PFSK-1 (cell line): ENCODE results near the gene TMC7.

Source experiments
- FOXP2 ChIP-seq: optimal IDR thresholded peaks from 2 replicates; pipeline ENCODE3; 2011; ENCODE audit warnings: borderline replicate concordance, control low read depth, inconsistent platforms; ENCODE audit not compliant: insufficient read depth; ENCODE audit errors: extremely low read length, extremely low read depth
- POLR2AphosphoS5 ChIP-seq: IDR thresholded peaks from 2 replicates; pipeline ENCODE4 v1.6.1; 2012; ENCODE audit warnings: low read depth, mild to moderate bottlenecking, control low read depth, low read length, moderate library complexity
- SIN3A ChIP-seq: IDR thresholded peaks from 2 replicates; pipeline ENCODE4 v1.6.1; 2012; ENCODE audit warnings: mild to moderate bottlenecking, low read length, moderate library complexity, borderline replicate concordance; ENCODE audit not compliant: insufficient read depth
- TAF1 ChIP-seq: IDR thresholded peaks from 2 replicates; pipeline ENCODE4 v1.6.1; 2012; ENCODE audit warnings: low read length, control low read depth, borderline replicate concordance; ENCODE audit not compliant: insufficient read depth
- TF ChIP-seq, protein P1 (sequence below), 2 experiments: IDR thresholded peaks; 2 replicates each; pipeline versions ENCODE4 v1.6.1 to v1.8.0; 2011 to 2012; ENCODE audit warnings: low read depth in 2 of 2, low read length in 2 of 2, control low read depth in 1 of 2, inconsistent platforms in 1 of 2, mild to moderate bottlenecking in 1 of 2, moderate library complexity in 1 of 2; ENCODE audit not compliant: insufficient read depth in 1 of 2

TMC7 gene

DNA sequence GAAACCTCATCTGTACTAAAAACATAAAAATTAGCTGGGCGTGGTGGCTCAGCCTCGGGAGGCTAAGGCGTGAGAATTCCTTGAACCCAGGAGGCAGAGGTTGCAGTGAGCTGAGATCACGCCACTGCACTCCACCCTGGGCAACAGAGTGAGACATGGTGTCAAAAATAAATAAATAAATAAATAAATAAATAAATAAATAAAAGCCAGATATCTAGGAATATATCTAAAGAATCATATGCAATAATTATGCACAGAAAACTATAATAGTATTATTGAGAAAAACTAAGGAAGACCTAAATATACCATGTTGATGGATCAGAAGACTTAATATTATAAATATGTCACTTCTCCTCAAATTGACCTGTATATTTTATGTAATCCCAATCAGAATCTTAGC, 37.0 kb downstream of the TMC7 start:
- TF ChIP-seq, protein P1, sequence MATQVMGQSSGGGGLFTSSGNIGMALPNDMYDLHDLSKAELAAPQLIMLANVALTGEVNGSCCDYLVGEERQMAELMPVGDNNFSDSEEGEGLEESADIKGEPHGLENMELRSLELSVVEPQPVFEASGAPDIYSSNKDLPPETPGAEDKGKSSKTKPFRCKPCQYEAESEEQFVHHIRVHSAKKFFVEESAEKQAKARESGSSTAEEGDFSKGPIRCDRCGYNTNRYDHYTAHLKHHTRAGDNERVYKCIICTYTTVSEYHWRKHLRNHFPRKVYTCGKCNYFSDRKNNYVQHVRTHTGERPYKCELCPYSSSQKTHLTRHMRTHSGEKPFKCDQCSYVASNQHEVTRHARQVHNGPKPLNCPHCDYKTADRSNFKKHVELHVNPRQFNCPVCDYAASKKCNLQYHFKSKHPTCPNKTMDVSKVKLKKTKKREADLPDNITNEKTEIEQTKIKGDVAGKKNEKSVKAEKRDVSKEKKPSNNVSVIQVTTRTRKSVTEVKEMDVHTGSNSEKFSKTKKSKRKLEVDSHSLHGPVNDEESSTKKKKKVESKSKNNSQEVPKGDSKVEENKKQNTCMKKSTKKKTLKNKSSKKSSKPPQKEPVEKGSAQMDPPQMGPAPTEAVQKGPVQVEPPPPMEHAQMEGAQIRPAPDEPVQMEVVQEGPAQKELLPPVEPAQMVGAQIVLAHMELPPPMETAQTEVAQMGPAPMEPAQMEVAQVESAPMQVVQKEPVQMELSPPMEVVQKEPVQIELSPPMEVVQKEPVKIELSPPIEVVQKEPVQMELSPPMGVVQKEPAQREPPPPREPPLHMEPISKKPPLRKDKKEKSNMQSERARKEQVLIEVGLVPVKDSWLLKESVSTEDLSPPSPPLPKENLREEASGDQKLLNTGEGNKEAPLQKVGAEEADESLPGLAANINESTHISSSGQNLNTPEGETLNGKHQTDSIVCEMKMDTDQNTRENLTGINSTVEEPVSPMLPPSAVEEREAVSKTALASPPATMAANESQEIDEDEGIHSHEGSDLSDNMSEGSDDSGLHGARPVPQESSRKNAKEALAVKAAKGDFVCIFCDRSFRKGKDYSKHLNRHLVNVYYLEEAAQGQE (IDR thresholded peaks at IDR 0.05; ENCODE audit: insufficient read depth in 1 of 2, low read depth in 2 of 2, low read length in 2 of 2) = no peak

DNA sequence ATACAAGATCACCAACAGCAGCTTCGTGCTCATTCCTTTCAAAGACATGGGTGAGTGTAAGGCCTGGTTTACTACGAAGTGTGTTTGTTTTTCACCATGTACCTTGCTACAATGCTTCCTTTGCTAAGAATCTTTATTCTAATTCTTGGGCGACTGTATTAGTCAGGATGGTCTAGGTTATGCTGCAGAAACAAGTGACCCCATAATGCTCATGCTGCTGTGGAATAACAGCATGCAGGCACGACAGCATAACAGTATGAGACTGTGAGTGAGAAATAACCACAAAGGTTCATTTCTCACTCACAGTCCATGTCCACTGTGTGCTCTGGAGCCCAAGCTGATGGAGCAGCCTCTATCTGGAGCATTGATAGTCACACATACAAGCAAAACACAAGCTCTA, 38.0 kb downstream of the TMC7 start:
- TF ChIP-seq FOXP2 (no peak), SIN3A (no peak), POLR2AphosphoS5 (no peak), TAF1 (no peak)
- TF ChIP-seq, protein P1 (IDR thresholded peaks at IDR 0.05; ENCODE audit: insufficient read depth in 1 of 2, low read depth in 2 of 2, low read length in 2 of 2) = no peak

DNA sequence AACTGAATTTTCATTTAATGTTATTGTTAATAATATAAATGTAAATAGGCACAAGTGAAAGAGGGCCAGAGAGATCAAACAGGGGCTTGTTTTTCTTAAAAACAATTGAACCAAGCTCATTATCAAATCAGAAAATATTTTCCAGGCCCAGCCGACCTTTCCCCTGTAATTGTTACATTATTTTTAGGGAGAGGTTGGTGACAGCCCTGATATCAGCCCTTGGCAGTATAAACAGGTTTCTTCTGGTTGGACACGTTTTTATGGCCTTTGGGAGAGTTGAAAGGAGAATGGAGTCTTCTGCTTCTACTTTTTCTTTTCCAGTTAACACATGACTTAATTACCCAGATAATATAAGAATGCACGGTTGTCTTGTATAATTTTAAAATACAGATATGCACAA, 43.7 kb downstream of the TMC7 start:
- TF ChIP-seq FOXP2 (no peak), TAF1 (no peak), POLR2AphosphoS5 (no peak)

DNA sequence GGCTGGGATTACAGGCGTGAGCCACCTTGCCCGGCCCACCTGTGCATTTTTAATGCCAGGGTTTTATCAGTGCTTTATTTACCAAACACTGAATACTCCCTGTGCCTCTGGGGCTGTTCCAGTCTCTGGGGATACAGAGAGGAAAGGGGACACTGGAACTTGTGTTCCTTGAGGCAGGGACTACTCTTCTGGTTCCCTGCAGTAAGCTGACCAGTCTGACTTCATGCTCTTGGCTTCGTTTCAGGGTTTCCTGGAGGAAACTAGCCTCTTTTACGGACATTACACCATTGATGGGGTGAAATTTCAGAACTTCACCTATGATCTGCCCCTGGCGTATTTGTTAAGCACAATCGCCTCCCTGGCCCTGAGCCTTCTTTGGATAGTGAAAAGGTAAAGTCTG, 46.2 kb downstream of the TMC7 start:
- TF ChIP-seq SIN3A = no peak
- no peak for TF ChIP-seq TAF1
- TF ChIP-seq POLR2AphosphoS5 = no peak

DNA sequence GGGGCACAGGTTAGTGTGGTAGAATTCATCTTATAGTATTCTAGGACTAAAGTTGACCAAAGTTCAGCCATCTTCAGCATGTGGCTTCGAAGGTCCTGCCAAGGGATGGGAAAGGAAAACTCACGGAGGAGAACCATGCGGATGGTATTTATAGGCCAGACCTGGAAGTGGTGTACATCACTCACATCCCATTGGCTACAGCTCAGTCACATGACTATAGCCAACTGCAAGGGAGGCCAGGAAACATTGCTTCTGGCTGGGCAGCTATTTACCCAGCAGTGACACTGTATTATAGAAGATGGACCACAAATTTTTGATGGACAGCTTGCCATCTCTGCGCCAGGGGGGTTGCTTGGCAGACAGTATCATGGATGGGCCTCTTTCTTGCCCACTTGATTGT, 48.0 kb downstream of the TMC7 start:
- TF ChIP-seq SIN3A (no peak), TAF1 (no peak), POLR2AphosphoS5 (no peak), FOXP2 (no peak)
- TF ChIP-seq, protein P1 (IDR thresholded peaks at IDR 0.05; ENCODE audit: insufficient read depth in 1 of 2, low read depth in 2 of 2, low read length in 2 of 2) = no peak

DNA sequence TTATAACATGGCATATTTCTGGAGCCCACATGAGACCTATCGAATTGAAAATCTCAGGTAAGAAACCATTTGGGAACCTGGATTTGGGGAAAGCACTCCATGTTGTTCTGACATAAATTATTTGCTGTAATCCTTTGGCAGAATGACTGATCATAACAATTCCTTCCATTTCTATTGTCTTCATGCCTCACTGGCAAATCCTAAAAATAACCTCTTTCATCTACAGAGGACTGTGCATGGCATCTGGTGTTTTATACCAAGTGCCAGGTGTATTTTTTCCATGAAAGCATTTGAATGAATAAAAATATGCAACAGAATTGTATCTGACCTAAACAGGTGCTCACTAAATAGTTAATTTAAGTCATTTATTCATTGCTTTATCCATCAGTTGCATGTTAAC, 50.0 kb downstream of the TMC7 start:
- no peak for TF ChIP-seq SIN3A
- TF ChIP-seq TAF1 = no peak
- TF ChIP-seq, protein P1 (IDR thresholded peaks at IDR 0.05; ENCODE audit: insufficient read depth in 1 of 2, low read depth in 2 of 2, low read length in 2 of 2) = no peak
- no peak for TF ChIP-seq FOXP2
- no peak for TF ChIP-seq POLR2AphosphoS5
